ENCODE data around the gene TRMT112. TPM values are rescaled to one million over a fixed set of nuclear protein-coding genes. Genes with fewer than 3 reads are reported as not detected.
A peak's percentile ranks its signal among the peaks of the same experiment; 100 is the strongest.

Gene TRMT112
- total and polyA plus RNA-seq, 2 of the 4 experiments (the other 2 are of a cell fraction): 173 to 202 TPM

DNA sequence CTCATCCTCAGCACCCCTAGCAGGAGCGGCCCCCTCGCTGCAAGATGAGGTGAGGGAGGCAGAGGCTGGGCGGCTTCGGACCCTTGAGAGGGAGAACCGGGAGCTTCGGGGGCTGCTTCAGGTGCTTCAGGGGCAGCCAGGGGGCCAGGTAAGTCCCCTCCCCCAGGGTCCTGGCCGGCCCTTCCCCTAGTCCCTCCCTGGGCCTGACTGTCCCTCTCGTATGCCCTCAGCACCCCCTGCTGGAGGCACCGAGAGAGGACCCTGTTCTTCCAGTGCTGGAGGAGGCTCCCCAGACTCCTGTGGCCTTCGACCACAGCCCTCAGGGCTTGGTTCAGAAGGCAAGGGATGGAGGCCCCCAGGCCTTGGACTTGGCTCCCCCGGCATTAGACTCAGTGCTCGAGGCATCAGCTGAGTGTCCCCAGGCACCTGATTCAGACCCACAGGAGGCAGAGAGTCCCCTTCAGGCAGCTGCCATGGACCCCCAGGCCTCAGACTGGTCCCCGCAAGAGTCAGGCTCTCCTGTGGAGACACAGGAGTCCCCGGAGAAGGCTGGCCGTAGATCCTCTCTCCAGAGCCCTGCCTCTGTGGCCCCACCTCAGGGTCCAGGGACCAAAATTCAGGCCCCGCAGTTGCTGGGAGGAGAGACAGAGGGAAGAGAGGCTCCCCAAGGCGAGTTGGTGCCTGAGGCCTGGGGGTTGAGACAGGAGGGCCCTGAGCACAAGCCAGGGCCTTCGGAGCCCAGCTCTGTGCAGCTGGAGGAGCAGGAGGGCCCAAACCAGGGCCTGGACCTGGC is 26.6 kb upstream of the TRMT112 start:
- in situ Hi-C loops (cut with MboI; ENCODE audit: low sequenced_read_pairs) (no loop called here), dilution Hi-C loops (cut with HindIII; ENCODE audit: low sequenced_read_pairs, unreplicated experiment) (no loop called here), intact Hi-C loops (cut with micrococcal nuclease) (no loop called here)
- Histone ChIP-seq H3K4ac (ENCODE audit: low read depth, low read length) (no peak overlapping the region), H3K27me3 (ENCODE audit: control insufficient read depth, insufficient read depth, low read length) (peaks cover 8% of the 10 kb centered on the region; the same call in 1 of the 2 replicates), H3K23ac (ENCODE audit: low read depth, low read length) (no peak overlapping the region), H2BK5ac (ENCODE audit: low read depth, low read length, poor library complexity, severe bottlenecking) (no peak overlapping the region), H2AK5ac (ENCODE audit: low read depth, low read length) (no peak overlapping the region; the same call in 1 of the 2 replicates), H3K4me3 (ENCODE audit: insufficient read depth, low read depth, low read length) (no peak overlapping the region), H3K4me2 (ENCODE audit: low read depth, low read length) (no peak overlapping the region), H2BK120ac (ENCODE audit: low read depth, low read length) (no peak overlapping the region), H3K18ac (ENCODE audit: low read depth, low read length) (no peak overlapping the region), H4K20me1 (ENCODE audit: insufficient read depth, low read length) (no peaks in the 10 kb centered on the region), H3K9me1 (ENCODE audit: insufficient read depth, low read length) (no peaks in the 10 kb centered on the region), H3K9ac (ENCODE audit: low read depth, low read length) (no peak overlapping the region), H4K5ac (ENCODE audit: low read depth, low read length) (no peak overlapping the region), H3K79me1 (ENCODE audit: low read depth in 1 of 2, low read length in 2 of 2) (no peaks in the 10 kb centered on the region), H4K8ac (ENCODE audit: low read depth in 2 of 2, low read length in 2 of 2) (no peak overlapping the region), H2AFZ (replicated peaks; ENCODE audit: low read length, poor library complexity) (peak overlapping the region; percentile 21), H3K27ac (ENCODE audit: insufficient read depth, low read length) (no peak overlapping the region), H3K4me1 (ENCODE audit: control insufficient read depth, insufficient read depth, low read length) (peaks cover 6% of the 10 kb centered on the region), H2BK20ac (ENCODE audit: low read depth, low read length) (no peak overlapping the region), H3K9me3 (ENCODE audit: control insufficient read depth, insufficient read depth, low read length) (no peaks in the 10 kb centered on the region), H2AK9ac (replicated peaks; ENCODE audit: low read depth, low read length, poor library complexity) (peak overlapping the region; percentile 1), H3K36me3 (ENCODE audit: control insufficient read depth, insufficient read depth, low read length) (no peaks in the 10 kb centered on the region), H3K56ac (ENCODE audit: extremely low read depth, insufficient read depth, low read length) (no peak overlapping the region), H2BK15ac (ENCODE audit: low read depth, low read length) (no peak overlapping the region), H4K91ac (ENCODE audit: insufficient read depth, low read depth, low read length) (no peak overlapping the region), H3K14ac (replicated peaks; ENCODE audit: low read depth, low read length) (no peak overlapping the region)
- no peak for DNase-seq
- ATAC-seq (ENCODE audit: low read depth): no peak
- CTCF ChIA-PET: interaction anchor here (2.2 kb wide), 1 partner anchor 11 kb away, joined by 11 read pairs; no protein-coding TSS in a partner anchor
- 73% methylated on average over 6 of the region's 18 CpGs; no CpG with 5 or more reads in 1 of the 2 experiments for WGBS, 2 experiments (ENCODE audit: extremely low coverage in 2 of 2, insufficient read length in 1 of 2)
- TF ChIP-seq CEBPB (IDR thresholded peaks at IDR 0.05; ENCODE audit: low read depth, low read length) (no peak), RAD21 (IDR thresholded peaks at IDR 0.05; ENCODE audit: low read length) (peak; percentile 31)
- TF ChIP-seq, protein P1, sequence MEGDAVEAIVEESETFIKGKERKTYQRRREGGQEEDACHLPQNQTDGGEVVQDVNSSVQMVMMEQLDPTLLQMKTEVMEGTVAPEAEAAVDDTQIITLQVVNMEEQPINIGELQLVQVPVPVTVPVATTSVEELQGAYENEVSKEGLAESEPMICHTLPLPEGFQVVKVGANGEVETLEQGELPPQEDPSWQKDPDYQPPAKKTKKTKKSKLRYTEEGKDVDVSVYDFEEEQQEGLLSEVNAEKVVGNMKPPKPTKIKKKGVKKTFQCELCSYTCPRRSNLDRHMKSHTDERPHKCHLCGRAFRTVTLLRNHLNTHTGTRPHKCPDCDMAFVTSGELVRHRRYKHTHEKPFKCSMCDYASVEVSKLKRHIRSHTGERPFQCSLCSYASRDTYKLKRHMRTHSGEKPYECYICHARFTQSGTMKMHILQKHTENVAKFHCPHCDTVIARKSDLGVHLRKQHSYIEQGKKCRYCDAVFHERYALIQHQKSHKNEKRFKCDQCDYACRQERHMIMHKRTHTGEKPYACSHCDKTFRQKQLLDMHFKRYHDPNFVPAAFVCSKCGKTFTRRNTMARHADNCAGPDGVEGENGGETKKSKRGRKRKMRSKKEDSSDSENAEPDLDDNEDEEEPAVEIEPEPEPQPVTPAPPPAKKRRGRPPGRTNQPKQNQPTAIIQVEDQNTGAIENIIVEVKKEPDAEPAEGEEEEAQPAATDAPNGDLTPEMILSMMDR (conservative IDR thresholded peaks at IDR 0.05; ENCODE audit: low read depth, low read length): peak; percentile 28; the same call in 1 of the 2 replicates
- BruUV-seq (replicated peaks): no TSS peak
- POLR2A ChIA-PET (ENCODE audit: unreplicated experiment): no interaction called here

Measured in IMR-90 (cell line).